GM23338 (cell line): ENCODE results near the gene ASIC3. TPM values are rescaled to one million over a fixed set of nuclear protein-coding genes. Genes with fewer than 3 reads are reported as not detected.

Experiments
- ATAC-seq: fragments of 200-7000 bp; cut with Tn5 transposase; 3 replicates; pipeline ENCODE4 v1.9.1; 2020
- DNase-seq: peaks from one replicate; pipeline ENCODE4 v3.0.0-alpha.2; 2015; ENCODE audit warnings: low spot score
- H2AFZ ChIP-seq: fragments of 200-600 bp; sonication (generic); 2 replicates; pipeline ENCODE4 v1.8.0; 2016; ENCODE audit warnings: antibody characterized with exemption, mild to moderate bottlenecking, moderate library complexity
- H3F3A ChIP-seq: fragments of 200-600 bp; sonication (generic); replicated peaks from 2 replicates; pipeline ENCODE4 v1.8.0; 2017; ENCODE audit warnings: antibody characterized with exemption, mixed run types, low read depth
- H3K27ac ChIP-seq: fragments of 200-600 bp; sonication (generic); 2 replicates; pipeline ENCODE4 v1.6.1; 2016; ENCODE audit warnings: low read depth
- H3K27me3 ChIP-seq: fragments of 200-600 bp; sonication (generic); 2 replicates; pipeline ENCODE4 v1.8.0; 2016; ENCODE audit warnings: mild to moderate bottlenecking, mixed run types, moderate library complexity; ENCODE audit not compliant: insufficient read depth
- H3K36me3 ChIP-seq: fragments of 200-600 bp; sonication (generic); 2 replicates; pipeline ENCODE4 v1.8.0; 2016; ENCODE audit warnings: mild to moderate bottlenecking; ENCODE audit not compliant: insufficient read depth
- H3K4me1 ChIP-seq: fragments of 200-600 bp; sonication (generic); 2 replicates; pipeline ENCODE4 v1.8.0; 2016; ENCODE audit warnings: mild to moderate bottlenecking, moderate library complexity; ENCODE audit not compliant: insufficient read depth
- H3K4me2 ChIP-seq: fragments of 200-600 bp; sonication (generic); 2 replicates; pipeline ENCODE4 v1.7.1; 2017; ENCODE audit warnings: mixed run types
- H3K4me3 ChIP-seq: fragments of 200-600 bp; sonication (generic); 2 replicates; pipeline ENCODE4 v1.6.1; 2016; ENCODE audit warnings: mixed run types
- H3K79me2 ChIP-seq: fragments of 200-600 bp; sonication (generic); replicated peaks from 2 replicates; pipeline ENCODE4 v1.8.0; 2017; ENCODE audit warnings: mild to moderate bottlenecking; ENCODE audit not compliant: insufficient read depth
- H3K9me2 ChIP-seq: fragments of 200-600 bp; sonication (generic); 2 replicates; pipeline ENCODE4 v1.8.0; 2017; ENCODE audit not compliant: insufficient read depth
- H4K20me1 ChIP-seq: fragments of 200-600 bp; sonication (generic); replicated peaks from 2 replicates; pipeline ENCODE4 v1.8.0; 2017; ENCODE audit warnings: mild to moderate bottlenecking; ENCODE audit not compliant: insufficient read depth
- H3K27ac Mint-ChIP-seq: 2 replicates; pipeline ENCODE4 v1.8.0; 2020; ENCODE audit warnings: inconsistent platforms, mild to moderate bottlenecking, moderate library complexity, mixed read lengths
- H3K27me3 Mint-ChIP-seq: 3 replicates; pipeline ENCODE4 v1.8.0; 2022; ENCODE audit warnings: low read depth, mild to moderate bottlenecking, moderate library complexity, mixed read lengths, inconsistent platforms; ENCODE audit not compliant: insufficient read depth, poor library complexity
- H3K36me3 Mint-ChIP-seq: 3 replicates; pipeline ENCODE4 v1.8.0; 2021; ENCODE audit warnings: low read depth, mild to moderate bottlenecking, inconsistent platforms, moderate library complexity, mixed read lengths
- H3K4me1 Mint-ChIP-seq: 3 replicates; pipeline ENCODE4 v1.8.0; 2020; ENCODE audit warnings: mild to moderate bottlenecking, inconsistent platforms, mixed read lengths
- H3K4me3 Mint-ChIP-seq: 3 replicates; pipeline ENCODE4 v1.8.0; 2021; ENCODE audit warnings: moderate library complexity, mild to moderate bottlenecking, inconsistent platforms, mixed read lengths
- H3K9me3 Mint-ChIP-seq: 3 replicates; pipeline ENCODE4 v1.8.0; 2020; ENCODE audit warnings: moderate library complexity, mild to moderate bottlenecking, inconsistent platforms, mixed read lengths
- JUNB ChIP-seq: IDR thresholded peaks from one replicate; pipeline ENCODE4 v1.6.1; 2016; ENCODE audit warnings: antibody characterized with exemption; ENCODE audit not compliant: unreplicated experiment
- polyA plus RNA-seq: library from polyadenylated mRNA; unstranded; fragments of >200 nt; fragmentation: Nextera tagmentation; extraction: Ambion mirVana; gene quantifications from 2 replicates; pipeline ENCODE4 v1.2.1, GENCODE V29; 2016
- total RNA-seq: library from RNA; depleted of rRNA; stranded (reverse); fragments of >200 nt; shearing (Covaris generic); gene quantifications from 2 replicates; pipeline ENCODE4 v1.2.3, GENCODE V29; 2014
- TF ChIP-seq, protein P1 (sequence below): fragments of 250-450 bp; sonication (Bioruptor Pico); IDR thresholded peaks from 2 replicates; pipeline ENCODE4 v1.5.0; 2020; ENCODE audit warnings: mild to moderate bottlenecking, moderate library complexity
- TF ChIP-seq, protein P2 (sequence below): IDR thresholded peaks from one replicate; pipeline ENCODE4 v1.6.1; 2018; ENCODE audit warnings: antibody characterized with exemption; ENCODE audit not compliant: unreplicated experiment
- TF ChIP-seq, protein P3 (sequence below), 2 experiments: fragments of 200-600 bp in 1 of 2; sonication (generic) in 1 of 2; conservative IDR thresholded peaks; 2 replicates each; pipeline versions ENCODE4 v1.5.1 to v1.6.1; 2016 to 2017; ENCODE audit warnings: antibody characterized with exemption in 2 of 2, low read depth in 2 of 2, mild to moderate bottlenecking in 2 of 2, moderate library complexity in 1 of 2

ASIC3 gene
- total and polyA plus RNA-seq, 2 experiments from 2014 or later, result 0.87 to 0.90 TPM

DNA sequence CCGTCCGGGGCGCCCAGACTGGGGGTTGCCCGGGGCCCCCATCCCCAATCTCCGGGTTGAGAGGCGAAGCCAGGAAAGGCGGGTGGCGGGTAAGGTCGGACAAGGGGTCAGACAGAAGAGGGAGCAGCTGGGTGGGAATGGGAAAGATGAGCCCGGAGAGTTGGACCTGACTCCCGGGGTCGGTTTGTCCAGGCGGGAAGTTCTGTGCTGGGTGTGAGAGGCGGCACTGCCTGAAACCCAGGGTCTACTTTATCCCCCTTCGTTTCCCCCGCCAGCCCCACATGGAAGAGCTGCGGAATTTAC lies 11.7 kb downstream of the ASIC3 start (continued):
- TF ChIP-seq, protein P1, sequence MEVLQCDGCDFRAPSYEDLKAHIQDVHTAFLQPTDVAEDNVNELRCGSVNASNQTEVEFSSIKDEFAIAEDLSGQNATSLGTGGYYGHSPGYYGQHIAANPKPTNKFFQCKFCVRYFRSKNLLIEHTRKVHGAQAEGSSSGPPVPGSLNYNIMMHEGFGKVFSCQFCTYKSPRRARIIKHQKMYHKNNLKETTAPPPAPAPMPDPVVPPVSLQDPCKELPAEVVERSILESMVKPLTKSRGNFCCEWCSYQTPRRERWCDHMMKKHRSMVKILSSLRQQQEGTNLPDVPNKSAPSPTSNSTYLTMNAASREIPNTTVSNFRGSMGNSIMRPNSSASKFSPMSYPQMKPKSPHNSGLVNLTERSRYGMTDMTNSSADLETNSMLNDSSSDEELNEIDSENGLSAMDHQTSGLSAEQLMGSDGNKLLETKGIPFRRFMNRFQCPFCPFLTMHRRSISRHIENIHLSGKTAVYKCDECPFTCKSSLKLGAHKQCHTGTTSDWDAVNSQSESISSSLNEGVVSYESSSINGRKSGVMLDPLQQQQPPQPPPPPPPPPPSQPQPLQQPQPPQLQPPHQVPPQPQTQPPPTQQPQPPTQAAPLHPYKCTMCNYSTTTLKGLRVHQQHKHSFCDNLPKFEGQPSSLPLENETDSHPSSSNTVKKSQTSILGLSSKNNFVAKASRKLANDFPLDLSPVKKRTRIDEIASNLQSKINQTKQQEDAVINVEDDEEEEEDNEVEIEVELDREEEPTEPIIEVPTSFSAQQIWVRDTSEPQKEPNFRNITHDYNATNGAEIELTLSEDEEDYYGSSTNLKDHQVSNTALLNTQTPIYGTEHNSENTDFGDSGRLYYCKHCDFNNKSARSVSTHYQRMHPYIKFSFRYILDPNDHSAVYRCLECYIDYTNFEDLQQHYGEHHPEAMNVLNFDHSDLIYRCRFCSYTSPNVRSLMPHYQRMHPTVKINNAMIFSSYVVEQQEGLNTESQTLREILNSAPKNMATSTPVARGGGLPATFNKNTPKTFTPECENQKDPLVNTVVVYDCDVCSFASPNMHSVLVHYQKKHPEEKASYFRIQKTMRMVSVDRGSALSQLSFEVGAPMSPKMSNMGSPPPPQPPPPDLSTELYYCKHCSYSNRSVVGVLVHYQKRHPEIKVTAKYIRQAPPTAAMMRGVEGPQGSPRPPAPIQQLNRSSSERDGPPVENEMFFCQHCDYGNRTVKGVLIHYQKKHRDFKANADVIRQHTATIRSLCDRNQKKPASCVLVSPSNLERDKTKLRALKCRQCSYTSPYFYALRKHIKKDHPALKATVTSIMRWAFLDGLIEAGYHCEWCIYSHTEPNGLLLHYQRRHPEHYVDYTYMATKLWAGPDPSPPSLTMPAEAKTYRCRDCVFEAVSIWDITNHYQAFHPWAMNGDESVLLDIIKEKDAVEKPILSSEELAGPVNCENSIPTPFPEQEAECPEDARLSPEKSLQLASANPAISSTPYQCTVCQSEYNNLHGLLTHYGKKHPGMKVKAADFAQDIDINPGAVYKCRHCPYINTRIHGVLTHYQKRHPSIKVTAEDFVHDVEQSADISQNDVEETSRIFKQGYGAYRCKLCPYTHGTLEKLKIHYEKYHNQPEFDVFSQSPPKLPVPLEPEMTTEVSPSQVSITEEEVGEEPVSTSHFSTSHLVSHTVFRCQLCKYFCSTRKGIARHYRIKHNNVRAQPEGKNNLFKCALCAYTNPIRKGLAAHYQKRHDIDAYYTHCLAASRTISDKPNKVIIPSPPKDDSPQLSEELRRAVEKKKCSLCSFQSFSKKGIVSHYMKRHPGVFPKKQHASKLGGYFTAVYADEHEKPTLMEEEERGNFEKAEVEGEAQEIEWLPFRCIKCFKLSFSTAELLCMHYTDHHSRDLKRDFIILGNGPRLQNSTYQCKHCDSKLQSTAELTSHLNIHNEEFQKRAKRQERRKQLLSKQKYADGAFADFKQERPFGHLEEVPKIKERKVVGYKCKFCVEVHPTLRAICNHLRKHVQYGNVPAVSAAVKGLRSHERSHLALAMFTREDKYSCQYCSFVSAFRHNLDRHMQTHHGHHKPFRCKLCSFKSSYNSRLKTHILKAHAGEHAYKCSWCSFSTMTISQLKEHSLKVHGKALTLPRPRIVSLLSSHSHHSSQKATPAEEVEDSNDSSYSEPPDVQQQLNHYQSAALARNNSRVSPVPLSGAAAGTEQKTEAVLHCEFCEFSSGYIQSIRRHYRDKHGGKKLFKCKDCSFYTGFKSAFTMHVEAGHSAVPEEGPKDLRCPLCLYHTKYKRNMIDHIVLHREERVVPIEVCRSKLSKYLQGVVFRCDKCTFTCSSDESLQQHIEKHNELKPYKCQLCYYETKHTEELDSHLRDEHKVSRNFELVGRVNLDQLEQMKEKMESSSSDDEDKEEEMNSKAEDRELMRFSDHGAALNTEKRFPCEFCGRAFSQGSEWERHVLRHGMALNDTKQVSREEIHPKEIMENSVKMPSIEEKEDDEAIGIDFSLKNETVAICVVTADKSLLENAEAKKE (CRISPR knock-in tag), result no peak
- no peak for TF ChIP-seq JUNB
- TF ChIP-seq, protein P2, sequence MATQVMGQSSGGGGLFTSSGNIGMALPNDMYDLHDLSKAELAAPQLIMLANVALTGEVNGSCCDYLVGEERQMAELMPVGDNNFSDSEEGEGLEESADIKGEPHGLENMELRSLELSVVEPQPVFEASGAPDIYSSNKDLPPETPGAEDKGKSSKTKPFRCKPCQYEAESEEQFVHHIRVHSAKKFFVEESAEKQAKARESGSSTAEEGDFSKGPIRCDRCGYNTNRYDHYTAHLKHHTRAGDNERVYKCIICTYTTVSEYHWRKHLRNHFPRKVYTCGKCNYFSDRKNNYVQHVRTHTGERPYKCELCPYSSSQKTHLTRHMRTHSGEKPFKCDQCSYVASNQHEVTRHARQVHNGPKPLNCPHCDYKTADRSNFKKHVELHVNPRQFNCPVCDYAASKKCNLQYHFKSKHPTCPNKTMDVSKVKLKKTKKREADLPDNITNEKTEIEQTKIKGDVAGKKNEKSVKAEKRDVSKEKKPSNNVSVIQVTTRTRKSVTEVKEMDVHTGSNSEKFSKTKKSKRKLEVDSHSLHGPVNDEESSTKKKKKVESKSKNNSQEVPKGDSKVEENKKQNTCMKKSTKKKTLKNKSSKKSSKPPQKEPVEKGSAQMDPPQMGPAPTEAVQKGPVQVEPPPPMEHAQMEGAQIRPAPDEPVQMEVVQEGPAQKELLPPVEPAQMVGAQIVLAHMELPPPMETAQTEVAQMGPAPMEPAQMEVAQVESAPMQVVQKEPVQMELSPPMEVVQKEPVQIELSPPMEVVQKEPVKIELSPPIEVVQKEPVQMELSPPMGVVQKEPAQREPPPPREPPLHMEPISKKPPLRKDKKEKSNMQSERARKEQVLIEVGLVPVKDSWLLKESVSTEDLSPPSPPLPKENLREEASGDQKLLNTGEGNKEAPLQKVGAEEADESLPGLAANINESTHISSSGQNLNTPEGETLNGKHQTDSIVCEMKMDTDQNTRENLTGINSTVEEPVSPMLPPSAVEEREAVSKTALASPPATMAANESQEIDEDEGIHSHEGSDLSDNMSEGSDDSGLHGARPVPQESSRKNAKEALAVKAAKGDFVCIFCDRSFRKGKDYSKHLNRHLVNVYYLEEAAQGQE, result no peak

DNA sequence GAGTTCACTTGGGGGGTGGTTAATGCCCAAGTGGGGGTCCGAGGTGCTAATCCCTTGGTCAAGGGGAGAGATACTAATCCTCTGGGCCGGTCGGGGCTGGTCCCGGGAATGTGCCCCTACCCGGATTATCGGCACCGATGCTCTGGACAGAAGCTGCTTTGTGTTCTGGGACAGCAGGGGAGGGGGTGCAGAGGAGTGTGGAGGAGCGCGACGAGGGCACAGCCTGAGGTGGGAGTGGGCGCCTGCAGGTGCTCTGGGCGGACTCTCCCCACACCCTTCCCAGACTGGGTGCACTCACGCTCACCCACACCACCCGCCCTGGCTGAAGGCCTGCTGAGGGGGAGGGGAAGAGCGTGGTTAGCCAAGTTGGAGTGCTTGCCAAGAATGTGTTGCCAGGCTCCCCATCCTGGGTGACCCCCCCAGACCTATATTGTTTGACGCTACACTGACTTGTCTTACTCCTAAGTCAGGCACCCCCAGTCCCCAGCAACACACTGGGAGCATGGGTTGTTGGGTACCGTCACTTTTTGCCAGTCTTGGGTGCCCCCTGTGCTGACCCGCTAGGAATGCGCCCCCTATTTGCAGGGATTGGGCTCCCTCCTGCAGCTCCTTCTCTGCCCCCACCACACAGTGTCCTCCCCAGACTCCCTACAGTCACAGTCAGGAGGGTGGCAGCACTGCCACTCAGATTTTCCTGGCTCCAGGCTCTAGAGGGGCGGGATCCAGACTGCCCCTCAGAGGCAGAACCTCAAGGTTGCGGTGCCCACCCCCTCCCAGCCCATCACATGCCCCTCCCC lies 12.3 kb downstream of the ASIC3 start:
- ATAC-seq, result no peak
- Mint-ChIP-seq H3K9me3 (no peaks in the 10 kb centered on the region), H3K27ac (no peak overlapping the region), H3K27me3 (peaks cover 47% of the 10 kb centered on the region), H3K4me1 (peaks cover 47% of the 10 kb centered on the region), H3K4me3 (peak overlapping the region; percentile 86), H3K36me3 (peaks cover 14% of the 10 kb centered on the region)
- peak overlapping the region; percentile 95 for H3K4me2 ChIP-seq
- peaks cover 36% of the 10 kb centered on the region for H3K4me1 ChIP-seq
- DNase-seq, result no peak
- no peak overlapping the region for H3K27ac ChIP-seq
- peaks cover 11% of the 10 kb centered on the region for H3K79me2 ChIP-seq
- H3K4me3 ChIP-seq, result peak overlapping the region; percentile 99
- peak overlapping the region; percentile 52; the same call in 1 of the 2 replicates for H2AFZ ChIP-seq
- peaks cover 14% of the 10 kb centered on the region for H3F3A ChIP-seq
- H3K27me3 ChIP-seq, result peaks cover 36% of the 10 kb centered on the region
- H3K36me3 ChIP-seq, result peaks cover 9% of the 10 kb centered on the region
- no peaks in the 10 kb centered on the region for H3K9me2 ChIP-seq
- H4K20me1 ChIP-seq, result no peaks in the 10 kb centered on the region; the same call in 1 of the 2 replicates
- TF ChIP-seq, protein P3, sequence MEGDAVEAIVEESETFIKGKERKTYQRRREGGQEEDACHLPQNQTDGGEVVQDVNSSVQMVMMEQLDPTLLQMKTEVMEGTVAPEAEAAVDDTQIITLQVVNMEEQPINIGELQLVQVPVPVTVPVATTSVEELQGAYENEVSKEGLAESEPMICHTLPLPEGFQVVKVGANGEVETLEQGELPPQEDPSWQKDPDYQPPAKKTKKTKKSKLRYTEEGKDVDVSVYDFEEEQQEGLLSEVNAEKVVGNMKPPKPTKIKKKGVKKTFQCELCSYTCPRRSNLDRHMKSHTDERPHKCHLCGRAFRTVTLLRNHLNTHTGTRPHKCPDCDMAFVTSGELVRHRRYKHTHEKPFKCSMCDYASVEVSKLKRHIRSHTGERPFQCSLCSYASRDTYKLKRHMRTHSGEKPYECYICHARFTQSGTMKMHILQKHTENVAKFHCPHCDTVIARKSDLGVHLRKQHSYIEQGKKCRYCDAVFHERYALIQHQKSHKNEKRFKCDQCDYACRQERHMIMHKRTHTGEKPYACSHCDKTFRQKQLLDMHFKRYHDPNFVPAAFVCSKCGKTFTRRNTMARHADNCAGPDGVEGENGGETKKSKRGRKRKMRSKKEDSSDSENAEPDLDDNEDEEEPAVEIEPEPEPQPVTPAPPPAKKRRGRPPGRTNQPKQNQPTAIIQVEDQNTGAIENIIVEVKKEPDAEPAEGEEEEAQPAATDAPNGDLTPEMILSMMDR (conservative IDR thresholded peaks at IDR 0.05; ENCODE audit: low read depth in 2 of 2), result peak; percentile 10 to 31; a peak in 2 of 4 replicates
